ENCODE data around the gene HYAL3. TPM values are rescaled to one million over a fixed set of nuclear protein-coding genes. Genes with fewer than 3 reads are reported as not detected.

Gene HYAL3
- total and polyA plus RNA-seq, 2 of the 13 experiments (the other 11 are each of a cell fraction or from before 2014, with no cell fraction given), result 5.5 to 10.4 TPM

DNA sequence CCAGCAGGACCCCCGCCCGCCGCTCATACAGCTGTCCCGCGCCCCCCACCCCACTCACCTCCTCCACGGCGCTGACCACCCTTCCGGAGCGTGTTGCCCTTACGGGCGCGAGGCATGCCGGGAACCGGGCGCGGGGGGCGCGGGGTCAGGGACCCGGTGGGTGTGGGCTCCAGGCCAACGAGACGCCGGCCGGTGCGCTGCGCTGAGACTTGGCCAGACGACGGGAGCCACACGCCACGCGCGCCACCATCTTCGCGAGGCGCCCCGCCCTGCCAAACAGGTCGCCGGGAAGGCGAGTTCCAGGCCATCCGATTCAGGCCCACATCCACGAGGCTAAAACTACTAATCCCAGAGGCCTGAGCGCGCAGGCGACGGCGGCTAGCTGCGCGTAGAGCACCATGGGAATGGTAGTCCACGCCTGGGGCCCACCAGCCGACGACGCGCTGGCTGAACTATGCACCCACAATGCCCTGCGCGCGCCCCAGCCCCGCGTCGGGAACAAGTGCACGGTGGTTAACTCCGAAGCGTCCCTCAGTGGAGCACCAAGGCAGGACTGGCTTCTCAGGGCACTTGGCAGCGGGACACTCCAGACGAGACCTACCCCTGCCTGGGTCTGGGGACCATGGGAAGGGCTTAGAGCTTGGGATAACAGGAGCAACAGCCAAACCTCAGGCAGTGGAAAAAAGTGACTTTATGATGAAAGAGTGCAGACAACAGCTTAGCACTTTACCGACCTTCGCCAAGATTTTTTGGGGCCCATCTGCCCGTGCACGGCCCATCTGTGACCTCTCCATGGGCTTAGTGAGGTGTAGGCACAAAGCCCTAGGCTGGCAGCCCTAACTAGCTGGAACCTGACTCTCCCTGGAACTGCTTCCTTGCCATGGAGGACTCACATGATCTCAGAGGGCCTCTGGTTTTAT is 6.8 kb downstream of the HYAL3 start, which contains the start of gene IFRD2 (continued):
- TF ChIP-seq, protein P1, sequence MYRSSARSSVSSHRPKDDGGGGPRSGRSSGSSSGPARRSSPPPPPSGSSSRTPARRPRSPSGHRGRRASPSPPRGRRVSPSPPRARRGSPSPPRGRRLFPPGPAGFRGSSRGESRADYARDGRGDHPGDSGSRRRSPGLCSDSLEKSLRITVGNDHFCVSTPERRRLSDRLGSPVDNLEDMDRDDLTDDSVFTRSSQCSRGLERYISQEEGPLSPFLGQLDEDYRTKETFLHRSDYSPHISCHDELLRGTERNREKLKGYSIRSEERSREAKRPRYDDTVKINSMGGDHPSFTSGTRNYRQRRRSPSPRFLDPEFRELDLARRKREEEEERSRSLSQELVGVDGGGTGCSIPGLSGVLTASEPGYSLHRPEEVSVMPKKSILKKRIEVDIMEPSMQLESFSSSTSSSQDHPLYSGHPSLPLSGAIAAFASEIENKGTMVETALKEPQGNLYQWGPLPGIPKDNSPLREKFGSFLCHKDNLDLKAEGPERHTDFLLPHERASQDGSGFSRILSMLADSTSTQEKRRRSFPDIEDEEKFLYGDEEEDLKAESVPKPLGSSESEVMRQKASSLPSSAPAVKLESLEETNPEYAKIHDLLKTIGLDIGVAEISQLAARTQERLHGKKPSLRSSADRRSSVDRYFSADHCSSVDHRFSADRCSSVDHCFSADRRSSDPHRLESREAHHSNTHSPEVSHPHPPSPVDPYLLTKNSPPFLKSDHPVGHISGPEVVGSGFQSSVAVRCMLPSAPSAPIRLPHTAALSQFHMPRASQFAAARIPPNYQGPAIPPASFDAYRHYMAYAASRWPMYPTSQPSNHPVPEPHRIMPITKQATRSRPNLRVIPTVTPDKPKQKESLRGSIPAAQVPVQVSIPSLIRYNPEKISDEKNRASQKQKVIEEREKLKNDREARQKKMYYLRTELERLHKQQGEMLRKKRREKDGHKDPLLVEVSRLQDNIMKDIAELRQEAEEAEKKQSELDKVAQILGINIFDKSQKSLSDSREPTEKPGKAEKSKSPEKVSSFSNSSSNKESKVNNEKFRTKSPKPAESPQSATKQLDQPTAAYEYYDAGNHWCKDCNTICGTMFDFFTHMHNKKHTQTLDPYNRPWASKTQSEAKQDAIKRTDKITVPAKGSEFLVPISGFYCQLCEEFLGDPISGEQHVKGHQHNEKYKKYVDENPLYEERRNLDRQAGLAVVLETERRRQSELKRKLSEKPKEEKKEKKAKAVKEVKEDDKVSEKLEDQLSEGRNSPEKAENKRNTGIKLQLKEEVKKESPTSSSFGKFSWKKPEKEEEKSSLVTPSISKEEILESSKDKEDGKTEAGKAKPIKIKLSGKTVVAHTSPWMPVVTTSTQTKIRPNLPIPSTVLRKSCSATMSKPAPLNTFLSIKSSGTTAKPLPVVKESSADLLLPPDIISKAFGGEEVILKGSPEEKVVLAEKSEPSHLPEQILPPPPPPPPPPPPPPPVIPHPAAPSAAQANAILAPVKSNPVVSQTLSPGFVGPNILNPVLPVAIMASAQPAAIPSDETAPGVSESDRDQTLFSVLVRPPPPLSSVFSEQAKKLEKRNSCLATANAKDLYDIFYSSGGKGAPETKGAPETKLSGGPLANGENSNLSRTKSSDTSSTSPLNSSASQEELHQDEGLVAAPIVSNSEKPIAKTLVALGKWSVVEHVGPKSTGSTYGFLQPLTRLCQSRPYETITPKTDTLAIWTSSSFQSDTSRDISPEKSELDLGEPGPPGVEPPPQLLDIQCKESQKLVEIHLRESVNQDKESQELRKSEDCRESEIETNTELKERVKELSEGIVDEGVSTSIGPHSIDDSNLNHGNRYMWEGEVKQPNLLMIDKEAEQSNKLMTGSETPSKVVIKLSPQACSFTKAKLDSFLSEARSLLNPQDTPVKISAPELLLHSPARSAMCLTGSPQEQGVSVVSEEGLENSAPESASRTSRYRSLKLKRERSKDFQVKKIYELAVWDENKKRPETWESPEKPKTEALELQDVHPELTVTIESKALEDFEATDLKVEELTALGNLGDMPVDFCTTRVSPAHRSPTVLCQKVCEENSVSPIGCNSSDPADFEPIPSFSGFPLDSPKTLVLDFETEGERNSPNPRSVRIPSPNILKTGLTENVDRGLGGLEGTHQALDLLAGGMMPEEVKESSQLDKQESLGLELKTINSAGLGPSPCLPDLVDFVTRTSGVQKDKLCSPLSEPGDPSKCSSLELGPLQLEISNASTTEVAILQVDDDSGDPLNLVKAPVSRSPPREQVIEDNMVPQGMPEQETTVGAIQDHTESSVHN (CRISPR knock-in tag; IDR thresholded peaks at IDR 0.05), result no peak
- TF ChIP-seq CHD4 (IDR thresholded peaks at IDR 0.05; ENCODE audit: borderline replicate concordance, low read length), result no peak
- TF ChIP-seq DR1 (CRISPR knock-in tag; IDR thresholded peaks at IDR 0.05), result no peak; the same call in 1 of the 2 replicates
- no peak for TF ChIP-seq ZNF20 (CRISPR knock-in tag; IDR thresholded peaks at IDR 0.05)
- no peak; the same call in 1 of the 2 replicates for TF ChIP-seq KDM4B (CRISPR knock-in tag; IDR thresholded peaks at IDR 0.05)
- no peak for TF ChIP-seq SMARCC2 (IDR thresholded peaks at IDR 0.05)
- no peak for TF ChIP-seq MYNN (CRISPR knock-in tag; IDR thresholded peaks at IDR 0.05; ENCODE audit: low read depth)
- peak; percentile 100 for TF ChIP-seq ZNF513 (CRISPR knock-in tag; conservative IDR thresholded peaks at IDR 0.05)
- TF ChIP-seq SYNCRIP (IDR thresholded peaks at IDR 0.05; ENCODE audit: insufficient read depth, low read depth, low read length), result no peak
- TF ChIP-seq ZNF768 (CRISPR knock-in tag; IDR thresholded peaks at IDR 0.05), result no peak
- peak; percentile 53 for TF ChIP-seq POGZ (CRISPR knock-in tag; IDR thresholded peaks at IDR 0.05)
- 0 out of 2 replicates have a peak, but pooled peaks have one; percentile 22 for TF ChIP-seq ZNF598 (CRISPR knock-in tag; IDR thresholded peaks at IDR 0.05; ENCODE audit: borderline replicate concordance)
- no peak for TF ChIP-seq NAIF1 (CRISPR knock-in tag; IDR thresholded peaks at IDR 0.05; ENCODE audit: borderline replicate concordance)
- peak; percentile 79 for TF ChIP-seq ZFX (CRISPR knock-in tag; IDR thresholded peaks at IDR 0.05; ENCODE audit: low read depth)
- TF ChIP-seq ZNF30 (CRISPR knock-in tag; IDR thresholded peaks at IDR 0.05), result no peak
- TF ChIP-seq ZNF274 (CRISPR knock-in tag; IDR thresholded peaks at IDR 0.05), result peak; percentile 48; the same call in 1 of the 2 replicates
- TF ChIP-seq, protein P2, sequence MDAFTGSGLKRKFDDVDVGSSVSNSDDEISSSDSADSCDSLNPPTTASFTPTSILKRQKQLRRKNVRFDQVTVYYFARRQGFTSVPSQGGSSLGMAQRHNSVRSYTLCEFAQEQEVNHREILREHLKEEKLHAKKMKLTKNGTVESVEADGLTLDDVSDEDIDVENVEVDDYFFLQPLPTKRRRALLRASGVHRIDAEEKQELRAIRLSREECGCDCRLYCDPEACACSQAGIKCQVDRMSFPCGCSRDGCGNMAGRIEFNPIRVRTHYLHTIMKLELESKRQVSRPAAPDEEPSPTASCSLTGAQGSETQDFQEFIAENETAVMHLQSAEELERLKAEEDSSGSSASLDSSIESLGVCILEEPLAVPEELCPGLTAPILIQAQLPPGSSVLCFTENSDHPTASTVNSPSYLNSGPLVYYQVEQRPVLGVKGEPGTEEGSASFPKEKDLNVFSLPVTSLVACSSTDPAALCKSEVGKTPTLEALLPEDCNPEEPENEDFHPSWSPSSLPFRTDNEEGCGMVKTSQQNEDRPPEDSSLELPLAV (CRISPR knock-in tag; conservative IDR thresholded peaks at IDR 0.05; ENCODE audit: low read depth), result no peak
- no peak for TF ChIP-seq ZNF367 (CRISPR knock-in tag; IDR thresholded peaks at IDR 0.05; ENCODE audit: borderline replicate concordance)
